Measurements from ENCODE around the gene CNTN4.
"Not testable (repeated sequence)": the region's sequence is repeated elsewhere in the genome, so short reads cannot be mapped to it uniquely, and the experiment has no call there.

Gene CNTN4

DNA sequence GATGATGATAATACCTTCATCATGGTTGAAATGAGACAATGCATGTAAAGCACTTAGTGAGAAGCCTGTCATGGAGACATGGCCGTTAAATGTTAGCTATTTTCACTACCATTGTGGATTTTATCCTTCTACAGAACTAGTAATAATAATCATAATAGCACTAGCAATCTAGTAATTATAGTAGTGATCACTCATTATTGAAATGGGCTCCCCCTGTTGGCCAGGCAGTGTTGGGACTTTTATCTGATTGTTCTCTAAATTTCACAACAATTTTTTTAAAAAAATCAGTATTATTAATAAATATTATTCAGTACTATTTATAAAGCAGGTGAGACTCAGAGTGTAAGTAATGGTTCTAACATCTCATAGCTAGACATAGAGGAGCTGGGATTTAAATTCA is 615.3 kb downstream of the CNTN4 start:
- no peak for DNase-seq

DNA sequence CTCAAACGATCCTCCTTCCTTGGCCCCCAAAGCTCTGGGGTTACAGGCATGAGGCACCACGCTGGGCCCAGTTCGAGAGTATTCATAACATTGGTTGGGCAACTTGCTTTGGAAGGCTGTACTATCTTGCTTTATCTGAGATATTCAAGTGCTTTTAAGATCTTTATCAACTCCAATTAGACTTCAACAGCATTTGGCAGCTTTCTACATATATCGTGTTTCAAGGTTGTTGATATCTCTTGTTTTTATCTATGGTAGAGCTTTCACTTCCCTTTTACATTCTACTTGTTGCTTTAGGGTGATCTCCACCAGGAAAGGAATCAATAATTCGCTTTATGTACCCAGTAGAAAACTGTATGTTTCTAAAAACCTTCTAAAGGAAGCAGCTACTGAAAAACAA is 616.2 kb downstream of the CNTN4 start:
- no peak for DNase-seq

DNA sequence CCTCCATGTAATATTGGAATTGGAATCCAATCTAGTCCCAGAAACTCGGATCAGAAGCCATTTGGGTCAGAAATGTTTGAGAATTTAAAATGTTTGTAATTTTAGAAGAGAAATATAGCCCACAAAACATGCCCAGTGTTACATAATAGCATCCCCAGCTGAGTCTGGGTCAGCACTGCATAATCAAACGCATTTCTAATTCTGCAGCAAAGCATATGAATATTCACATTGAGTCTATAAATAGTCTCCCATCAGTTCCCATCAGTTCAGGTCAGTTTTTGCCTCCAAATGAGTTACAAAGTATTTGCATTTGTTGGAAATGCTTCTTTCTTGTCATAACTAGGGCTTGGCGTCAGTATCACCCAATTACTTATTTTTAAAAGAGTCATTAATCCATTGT is 628.4 kb downstream of the CNTN4 start:
- DNase-seq, result no peak

DNA sequence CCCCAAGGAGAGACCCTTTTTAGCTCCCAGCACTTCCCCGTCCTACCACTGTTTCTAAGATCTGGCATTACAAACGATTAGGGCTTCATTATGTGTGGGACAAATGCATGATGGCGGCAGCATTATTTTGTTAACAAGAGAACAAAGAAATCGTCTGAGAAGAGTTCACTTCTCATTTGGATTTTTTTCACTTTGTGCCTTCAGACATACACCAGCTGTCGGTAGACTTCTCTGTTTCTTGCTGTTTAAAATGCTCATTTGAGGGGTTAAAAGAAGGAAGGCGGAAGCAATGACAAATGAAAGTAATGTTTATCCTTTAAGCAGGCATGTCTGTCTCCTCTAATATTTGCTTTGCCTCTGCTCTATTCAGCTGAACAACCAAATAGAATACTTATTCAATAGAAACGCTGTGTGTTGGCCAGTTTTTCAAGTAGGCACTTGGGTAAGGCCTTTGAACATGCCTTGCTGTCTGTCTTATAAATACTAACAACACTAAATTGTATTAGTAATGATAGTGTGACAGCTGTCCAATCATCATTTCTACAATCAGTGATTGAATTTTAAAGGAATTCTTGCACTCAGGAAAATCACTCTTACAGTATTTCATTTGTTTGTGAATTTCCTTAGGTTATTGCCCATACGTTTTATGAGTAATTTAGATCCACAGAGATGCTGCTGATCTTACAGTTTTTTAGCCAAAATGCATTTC is 629.1 kb downstream of the CNTN4 start:
- DNase-seq, result no peak

DNA sequence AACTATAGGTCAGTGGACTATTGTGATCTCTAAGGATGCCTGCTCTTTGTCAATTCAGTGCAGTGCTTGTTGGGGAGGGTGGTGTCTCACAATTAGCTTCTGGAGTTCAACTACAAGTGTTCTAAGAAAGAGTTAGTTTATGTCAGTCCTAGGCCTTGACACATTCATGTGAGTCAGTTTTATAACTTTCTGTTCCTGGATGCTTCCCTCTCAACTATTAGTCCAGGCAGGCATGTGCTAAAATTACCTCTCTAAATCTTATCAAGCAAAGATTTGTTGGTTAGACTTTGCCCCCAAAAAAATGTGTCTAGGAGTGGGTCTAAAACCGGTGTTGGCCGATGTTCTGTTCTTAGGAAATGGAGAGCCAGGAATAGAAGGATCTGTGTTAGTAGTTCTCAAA is 633.2 kb downstream of the CNTN4 start:
- no peak for DNase-seq

DNA sequence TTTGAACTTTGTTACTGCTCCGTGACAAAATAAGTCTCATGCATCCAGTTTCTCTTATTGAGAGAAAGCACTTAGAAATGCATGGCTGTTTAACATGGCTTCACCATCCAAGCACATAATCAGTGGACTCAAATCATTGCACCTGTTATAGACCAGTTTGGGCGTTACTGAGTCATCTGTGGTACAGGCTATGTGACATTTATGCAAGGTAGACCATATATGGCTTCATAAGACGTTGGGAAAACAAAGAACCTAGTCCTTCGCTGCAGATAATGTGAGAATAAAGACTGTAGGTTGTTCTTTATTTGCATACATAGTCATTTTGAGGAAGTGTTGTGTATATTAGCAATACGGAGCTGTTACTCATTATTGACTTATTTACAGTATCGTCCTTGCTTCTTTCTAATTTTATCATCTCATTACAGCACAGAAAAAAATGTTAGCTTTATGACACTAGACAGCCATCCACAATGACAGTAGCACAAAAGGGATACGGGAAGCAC is 636.8 kb downstream of the CNTN4 start:
- no peak for DNase-seq

DNA sequence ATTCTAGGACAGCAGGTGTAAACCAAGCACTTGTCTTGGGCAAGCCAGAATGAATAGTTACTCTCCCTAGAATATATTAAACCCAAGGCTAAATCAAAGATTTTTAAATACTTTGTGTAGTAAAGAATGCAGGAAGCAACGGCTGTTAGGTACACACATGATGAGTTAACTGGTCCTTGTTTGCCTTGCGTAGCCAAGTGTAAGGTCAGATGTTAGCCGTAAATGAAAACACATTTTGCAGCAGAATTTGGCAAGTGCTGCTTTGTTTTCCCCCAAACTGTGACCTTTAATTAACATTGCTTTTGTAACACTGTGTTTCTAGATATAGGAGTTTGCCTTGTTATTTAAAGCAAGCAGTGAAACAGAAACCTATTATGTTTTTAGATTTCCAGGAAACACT is 642.9 kb downstream of the CNTN4 start:
- no peak for DNase-seq

DNA sequence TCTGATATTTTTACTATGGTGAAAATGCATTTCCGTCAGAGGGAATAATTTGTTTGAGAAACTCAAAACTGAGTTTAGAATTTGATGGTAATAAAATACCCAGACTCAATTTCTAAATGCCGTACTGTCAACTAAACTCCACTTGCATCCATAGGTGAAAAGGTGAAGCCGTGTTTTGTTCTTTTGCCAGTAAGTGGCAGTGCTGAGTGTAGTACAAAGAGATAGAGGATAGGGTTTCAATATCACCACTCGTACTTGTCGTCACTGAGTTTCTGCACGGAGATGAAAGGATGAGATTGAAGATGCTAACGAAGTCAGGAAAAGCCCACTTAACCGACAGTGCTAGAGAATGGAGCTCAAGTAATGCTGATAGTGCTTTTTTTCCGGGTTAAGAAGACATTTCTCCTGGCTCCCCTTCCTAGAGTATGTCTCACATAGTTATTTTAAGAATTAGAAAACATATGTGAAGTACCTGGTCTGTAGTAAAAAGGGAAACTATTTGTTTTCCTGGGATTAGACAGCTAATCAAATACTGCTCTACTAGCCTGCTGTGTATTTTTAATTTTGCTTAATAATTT is 666.4 kb downstream of the CNTN4 start:
- no peak for DNase-seq

DNA sequence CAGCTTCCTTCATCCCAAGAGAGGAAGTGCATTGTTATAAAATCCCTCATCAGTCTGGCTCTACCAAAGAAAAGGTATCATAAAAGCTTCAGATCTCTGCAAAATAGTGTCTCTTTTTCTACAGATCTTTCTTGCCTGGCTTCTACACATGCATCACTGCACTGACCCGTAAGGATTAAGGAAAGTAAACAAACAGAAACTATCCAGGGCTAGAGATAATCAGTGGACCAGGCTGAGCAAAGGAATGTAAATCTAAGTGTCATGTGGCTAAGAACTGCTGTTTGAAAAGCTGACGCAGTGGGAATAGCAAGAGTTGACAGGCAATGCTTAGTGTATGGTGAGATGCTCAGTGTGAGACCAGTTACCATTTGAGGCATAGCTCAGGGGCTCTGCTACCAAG is 671.8 kb downstream of the CNTN4 start:
- no peak for DNase-seq

DNA sequence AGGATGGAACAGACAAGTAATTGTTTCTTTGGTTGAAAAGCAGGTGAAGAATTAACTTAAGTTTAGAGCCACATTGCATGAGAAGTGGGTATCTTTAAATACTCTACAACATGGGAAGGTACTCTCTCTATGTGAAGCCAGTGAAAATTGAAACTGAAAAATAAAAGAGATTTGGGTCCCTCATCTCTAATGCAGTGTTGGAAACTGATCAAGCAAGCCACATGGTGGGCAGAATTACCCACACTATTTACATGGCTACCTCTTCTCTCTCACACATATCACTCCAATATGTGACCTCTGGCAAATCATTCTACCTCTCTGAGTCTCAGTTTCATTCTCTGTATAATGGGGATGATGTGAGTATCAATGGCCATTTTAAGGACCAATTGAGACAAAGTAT is 672.5 kb downstream of the CNTN4 start:
- DNase-seq, result no peak

DNA sequence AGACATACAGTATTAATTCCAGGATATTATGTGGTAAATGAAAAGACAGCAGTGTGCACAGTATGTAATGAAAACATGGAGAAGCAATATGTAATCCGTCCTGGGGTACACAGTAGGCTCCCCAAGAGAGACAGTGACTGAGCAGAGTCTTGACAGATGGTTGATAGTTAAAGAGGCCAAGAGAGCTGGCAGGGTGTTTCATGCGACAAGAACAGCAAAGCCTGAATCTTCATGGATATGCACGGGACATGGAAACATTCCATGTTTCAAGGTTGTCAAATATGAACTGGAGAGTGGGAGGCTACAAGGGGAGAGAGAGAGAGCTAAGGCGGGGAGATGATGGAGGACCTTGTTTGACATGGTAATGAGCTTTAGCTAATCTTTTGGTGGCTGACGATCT is 673.1 kb downstream of the CNTN4 start:
- DNase-seq, result no peak

DNA sequence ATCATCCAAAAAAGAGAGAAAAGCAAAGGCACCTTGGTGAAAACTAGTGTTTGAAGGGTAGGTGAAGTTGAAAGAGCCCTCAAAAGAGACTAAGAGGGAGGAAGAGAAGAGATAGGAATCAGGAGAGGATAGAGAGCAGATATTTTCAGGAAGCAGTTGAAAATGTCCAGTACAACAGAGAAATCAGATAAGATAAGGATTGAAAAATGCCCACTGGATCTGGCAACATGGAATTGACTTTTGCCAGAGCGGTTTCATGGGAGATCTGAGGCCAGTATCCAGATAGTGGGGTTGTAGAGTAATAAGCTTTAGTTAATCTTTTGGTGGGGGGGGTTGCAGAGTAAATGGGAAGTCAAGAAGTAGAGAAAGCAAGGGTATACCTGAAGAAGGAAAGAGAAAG is 674.1 kb downstream of the CNTN4 start:
- no peak for DNase-seq

DNA sequence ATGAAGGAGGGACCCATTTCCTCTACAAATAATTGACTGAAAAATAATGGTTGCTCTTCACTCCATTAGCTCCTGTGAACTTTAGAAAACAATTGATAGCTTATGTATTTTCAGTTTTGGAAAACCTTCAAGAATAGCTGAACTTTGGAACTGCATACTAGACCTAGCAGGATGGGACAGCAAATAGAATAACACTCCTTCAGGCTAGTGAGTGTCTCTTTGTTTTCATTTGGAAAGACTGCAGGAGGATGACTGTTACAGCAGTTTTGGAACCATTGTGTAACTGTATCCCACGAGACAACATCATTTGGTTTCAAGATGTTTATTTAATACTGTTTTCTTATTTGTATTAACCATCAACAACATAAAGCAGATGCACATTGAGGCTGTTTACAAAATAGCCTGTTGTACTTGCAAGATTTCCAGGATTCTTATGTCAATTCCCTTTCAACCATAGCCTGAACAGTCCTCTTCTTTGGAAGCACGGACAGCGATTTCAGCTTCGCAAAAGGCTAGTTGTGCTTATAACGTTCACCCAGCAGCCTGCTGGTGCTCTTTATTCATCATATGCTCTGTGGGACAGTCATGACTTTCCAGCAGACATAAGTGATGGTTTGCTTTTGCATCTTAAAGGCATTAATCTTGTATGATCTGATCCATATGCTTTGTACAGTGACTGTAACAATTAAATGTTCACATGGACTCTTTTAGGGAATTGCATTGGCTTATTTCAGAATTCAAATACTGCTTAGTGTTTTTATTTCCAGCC is 676.0 kb downstream of the CNTN4 start:
- no peak for DNase-seq

DNA sequence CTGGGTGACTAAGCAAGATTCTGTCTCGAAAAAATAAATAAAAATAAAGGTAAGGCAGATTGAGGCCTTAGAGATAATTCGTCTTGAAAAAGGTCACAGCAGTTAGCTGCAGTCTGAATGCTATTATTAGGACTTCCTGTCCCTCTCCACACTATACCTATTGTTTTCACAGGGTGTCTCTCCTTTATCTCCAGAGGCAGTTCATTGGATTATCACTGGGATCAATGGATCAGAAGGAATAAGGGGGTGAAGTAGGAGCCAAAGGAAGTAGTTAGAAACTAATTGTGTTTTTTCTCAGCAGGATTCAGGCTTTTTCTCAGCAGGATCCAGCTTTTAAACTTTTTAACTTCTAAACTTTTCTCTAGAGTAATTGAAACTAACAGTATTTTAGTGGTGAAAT is 684.6 kb downstream of the CNTN4 start:
- no peak for DNase-seq

DNA sequence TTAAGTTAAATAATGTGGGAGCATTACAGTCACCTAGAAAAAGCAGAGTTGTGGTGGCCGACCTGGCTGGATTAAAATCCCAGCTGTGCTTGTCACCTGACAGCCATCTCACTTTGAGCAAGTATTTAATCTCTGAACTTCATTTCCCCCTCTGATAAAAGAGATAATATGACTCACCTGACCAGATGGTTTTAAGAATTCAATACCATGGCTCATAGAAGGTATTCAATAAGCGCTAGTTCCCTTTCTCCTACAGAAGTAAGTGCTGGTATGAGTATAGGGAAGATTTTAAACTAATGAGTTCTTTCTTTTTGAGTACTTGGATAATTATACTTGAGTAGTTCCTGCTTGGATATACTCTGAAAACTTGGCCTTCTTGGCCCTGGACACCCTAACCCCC is 686.0 kb downstream of the CNTN4 start:
- DNase-seq, result no peak

DNA sequence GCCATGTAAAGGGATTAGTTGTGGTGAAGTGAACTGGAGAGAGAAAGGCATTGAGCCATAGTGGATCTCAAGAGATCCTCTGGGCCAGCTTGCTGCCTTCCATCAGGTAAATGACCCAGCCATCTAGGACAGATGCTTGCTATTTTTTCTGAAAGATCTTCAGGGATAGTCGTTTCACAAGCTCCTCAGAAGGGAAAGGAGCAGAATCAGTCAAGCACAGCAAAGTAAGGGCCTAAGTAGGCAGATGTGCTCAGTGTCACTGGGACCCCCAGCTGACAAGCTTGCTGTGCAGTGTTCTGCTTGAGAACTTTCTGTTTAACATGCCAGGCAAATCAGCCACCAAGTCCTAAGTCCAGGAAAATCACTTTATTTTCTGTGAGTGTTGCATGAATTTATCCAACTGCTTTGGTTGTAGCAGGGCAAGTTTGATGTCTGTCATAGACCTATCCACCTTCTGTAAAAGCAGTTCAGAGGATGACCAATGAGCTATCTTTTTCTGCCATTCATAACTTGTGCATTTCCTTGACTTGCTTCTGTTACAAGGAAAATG is 691.7 kb downstream of the CNTN4 start:
- DNase-seq, result no peak

DNA sequence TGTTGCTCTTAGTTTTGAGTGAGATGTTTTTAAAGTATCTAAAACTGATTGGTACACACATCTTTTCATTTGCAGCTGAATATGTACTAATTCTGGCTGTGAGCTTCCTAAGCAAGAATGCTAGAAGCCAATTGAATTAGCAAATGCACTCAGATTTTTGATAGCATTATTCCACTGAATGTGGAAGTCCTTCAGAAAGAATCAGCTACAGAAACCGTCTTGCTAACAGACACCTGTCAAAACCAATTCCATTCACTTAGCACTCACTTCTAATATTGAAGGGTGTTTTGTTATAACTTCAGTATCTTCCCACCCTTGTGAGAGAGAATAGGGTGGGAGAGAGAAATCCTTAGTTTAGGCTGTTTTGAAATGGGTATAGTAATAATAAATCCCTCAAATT is 693.8 kb downstream of the CNTN4 start:
- DNase-seq, result no peak

DNA sequence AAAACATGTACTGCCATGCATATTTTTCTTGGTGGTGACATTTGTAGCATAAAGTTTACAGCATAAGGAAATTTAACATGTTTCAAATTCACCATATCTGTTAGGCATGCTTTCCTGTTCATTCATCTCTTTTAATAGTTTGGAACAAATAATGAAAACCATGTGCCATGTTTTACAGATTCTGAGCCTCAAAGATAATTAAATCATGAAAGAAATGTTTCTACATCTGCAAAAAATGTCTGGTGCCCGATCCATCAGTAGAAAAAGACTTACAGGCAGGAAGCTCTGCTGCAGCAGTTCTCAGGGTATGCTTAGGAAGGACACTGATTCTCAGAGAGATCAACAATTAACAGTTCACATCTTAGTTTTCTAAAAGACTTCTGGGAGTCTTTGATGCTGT is 695.3 kb downstream of the CNTN4 start:
- no peak for DNase-seq

DNA sequence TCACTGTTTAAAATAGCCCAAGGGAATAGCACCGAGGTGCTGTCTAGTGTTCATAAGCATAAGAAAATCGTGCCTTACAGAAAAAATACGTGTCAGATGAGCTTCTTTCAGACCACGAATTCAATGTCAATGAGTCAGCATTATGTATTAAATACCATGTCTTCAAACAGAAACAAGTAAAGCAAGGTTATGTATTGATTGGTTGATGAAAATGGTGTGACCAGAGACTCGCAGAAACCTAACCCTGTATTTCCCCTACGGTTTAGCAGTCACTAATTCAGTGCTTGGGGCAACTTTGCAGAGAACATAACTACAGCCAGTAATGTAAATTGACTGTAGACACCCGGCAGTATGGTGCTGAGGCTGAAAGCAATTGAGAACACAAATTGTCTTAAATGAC is 703.8 kb downstream of the CNTN4 start:
- DNase-seq, result no peak

DNA sequence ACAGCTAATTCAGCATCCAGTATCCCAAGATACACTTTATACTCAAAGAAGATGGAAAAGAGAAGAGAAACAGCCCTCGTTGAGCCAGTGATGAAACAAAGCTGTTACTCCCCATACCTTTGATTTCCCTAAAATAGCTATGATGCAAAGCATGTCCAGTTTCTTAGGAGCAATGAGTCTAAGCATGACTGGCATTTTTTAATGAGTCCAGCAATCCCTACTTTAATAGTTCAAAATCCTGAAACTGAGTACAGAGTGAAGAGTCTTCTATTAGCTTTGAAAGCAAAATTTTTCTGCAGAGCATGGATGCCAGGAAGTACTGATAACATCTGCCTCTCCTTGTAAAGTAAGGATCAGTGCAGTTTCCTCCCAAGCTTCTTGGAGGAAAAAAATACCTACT is 708.8 kb downstream of the CNTN4 start:
- no peak for DNase-seq

DNA sequence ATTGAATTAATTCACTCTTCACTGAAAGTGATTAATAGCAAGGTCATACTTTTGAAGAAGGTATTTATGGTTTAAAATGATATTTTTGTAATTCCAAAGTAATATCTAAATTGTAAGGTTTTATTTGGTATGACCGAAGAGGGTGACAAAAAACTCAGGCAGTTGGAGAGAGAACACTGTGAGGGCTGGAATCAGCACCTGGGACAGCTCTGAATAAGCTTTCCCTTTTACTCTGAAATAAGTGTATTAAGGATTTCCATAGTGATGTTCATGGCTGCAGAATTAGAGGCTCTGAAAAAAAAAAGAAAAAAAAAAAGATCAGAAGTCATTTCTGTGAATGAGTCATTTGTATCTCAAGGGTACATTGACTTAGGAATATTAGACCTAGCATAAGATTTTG is 712.1 kb downstream of the CNTN4 start:
- DNase-seq, result no peak

DNA sequence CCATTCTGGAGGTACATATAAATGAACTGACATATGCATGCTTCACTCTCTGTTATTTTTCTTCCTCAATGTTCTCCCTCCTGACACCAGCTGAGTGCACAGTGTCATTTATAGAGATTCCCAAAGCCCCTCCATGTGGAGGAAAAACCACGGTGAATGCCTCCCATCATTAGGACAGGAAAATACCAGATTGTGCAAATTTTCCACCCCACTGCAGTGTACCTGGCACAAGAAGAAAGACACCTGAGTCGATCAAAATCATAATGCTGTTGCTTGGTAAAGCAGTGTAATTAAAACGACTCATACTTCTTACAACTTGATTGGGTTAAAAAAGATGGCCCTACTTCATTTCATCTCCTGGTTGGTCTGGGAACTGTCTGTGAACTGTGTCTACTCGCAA is 720.9 kb downstream of the CNTN4 start:
- no peak for DNase-seq

DNA sequence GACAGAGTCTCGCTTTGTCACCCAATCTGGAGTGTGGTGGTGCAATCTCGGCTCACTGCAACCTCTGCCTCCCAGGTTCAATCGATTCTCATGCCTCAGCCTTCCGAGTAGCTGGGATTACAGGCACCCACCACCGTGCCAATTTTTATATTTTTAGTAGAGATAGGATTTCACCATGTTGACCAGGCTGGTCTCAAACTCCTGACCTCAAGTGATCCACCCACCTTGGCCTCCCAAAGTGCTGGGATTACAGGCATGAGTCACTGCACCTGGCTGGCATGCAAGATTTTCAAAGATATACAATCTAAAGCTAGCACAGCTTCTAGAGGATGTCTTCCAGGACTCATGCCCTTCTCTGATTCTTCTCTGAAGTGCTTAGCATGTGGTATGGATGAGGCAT is 722.3 kb downstream of the CNTN4 start:
- not testable (repeated sequence) for DNase-seq

DNA sequence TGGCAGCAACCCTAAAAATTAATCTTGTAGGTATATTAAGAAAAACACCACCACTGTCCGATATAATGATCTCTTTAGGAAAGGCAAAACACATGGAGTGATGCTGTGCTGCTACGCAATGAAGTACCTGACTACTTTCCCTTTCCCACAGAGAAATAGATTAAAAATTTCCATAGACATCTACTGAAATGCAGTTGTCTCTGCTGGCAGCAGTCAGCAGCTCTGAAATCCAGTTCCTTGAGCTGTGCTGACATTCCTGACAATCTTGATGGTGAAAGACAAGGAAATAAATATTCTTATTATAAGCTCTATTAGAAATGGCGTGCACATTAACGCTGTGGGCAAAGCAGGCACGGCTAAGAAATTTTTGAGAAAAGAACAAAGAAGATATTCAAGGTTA is 723.9 kb downstream of the CNTN4 start:
- DNase-seq, result no peak

All from NCI-H2107 (cell line).